Ovary (tissue), 3 donors: ENCODE data around the gene SLIT1.

Experiments
- EP300 ChIP-seq: sonication (generic); formaldehyde crosslinking; IDR thresholded peaks from one replicate; pipeline ENCODE4 v1.6.1; 2017; ENCODE audit warnings: antibody characterized with exemption
- TF ChIP-seq, protein P1 (sequence below), 3 donors: fragments of 450-650 bp in 2 of 3; fragments of 200-600 bp in 1 of 3; IDR thresholded peaks; one replicate each; pipeline versions ENCODE4 v1.5.1 to v1.8.0; 2016 to 2022; ENCODE audit warnings: antibody characterized with exemption in 3 of 3, mild to moderate bottlenecking in 1 of 3
- donor health status: DM: no; HTN: no; CAD: no.

DNA sequence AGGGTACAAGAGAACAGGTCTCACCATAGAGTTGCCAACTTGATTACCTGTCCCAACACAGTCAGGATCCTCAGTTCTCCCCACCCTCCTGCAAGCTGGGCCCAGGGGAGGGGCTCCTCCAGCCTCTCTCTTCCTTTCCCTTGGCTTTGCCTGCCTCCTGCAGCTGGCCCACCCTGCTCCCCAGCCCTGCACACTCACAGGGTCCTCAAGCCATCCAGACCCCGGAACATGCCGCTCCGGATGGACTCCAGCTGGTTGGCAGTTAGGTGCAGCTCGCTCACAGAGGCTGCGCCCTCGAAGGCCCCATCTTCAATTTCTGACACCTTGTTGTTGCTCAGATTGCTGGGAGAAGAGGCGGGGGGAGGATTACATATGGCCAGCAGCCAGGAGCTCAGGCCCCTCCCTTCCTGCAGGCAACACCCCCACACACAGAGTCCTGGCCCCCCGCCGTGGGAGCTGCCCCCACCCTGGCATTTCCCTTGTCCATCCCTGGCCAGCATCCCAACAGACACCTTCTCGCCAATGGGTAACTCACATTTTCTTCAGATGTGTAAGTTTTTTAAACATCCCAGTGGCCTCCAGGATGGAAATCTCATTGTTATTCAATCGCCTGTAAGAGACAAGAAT, 139.2 kb downstream of the SLIT1 start:
- TF ChIP-seq, protein P1, sequence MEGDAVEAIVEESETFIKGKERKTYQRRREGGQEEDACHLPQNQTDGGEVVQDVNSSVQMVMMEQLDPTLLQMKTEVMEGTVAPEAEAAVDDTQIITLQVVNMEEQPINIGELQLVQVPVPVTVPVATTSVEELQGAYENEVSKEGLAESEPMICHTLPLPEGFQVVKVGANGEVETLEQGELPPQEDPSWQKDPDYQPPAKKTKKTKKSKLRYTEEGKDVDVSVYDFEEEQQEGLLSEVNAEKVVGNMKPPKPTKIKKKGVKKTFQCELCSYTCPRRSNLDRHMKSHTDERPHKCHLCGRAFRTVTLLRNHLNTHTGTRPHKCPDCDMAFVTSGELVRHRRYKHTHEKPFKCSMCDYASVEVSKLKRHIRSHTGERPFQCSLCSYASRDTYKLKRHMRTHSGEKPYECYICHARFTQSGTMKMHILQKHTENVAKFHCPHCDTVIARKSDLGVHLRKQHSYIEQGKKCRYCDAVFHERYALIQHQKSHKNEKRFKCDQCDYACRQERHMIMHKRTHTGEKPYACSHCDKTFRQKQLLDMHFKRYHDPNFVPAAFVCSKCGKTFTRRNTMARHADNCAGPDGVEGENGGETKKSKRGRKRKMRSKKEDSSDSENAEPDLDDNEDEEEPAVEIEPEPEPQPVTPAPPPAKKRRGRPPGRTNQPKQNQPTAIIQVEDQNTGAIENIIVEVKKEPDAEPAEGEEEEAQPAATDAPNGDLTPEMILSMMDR (IDR thresholded peaks at IDR 0.05): no peak
- TF ChIP-seq EP300: no peak
